ENCODE measurements around the gene ABCA13. TPM values are rescaled to one million over a fixed set of nuclear protein-coding genes. Genes with fewer than 3 reads are reported as not detected.

Gene ABCA13
- total and polyA plus RNA-seq, 2 of the 4 experiments (the other 2 are of a cell fraction) = under 0.01 to 0.07 TPM

- no peak overlapping the region for H3K4me2 ChIP-seq (ENCODE audit: low read depth, low read length)
- no peak overlapping the region for H3K14ac ChIP-seq (replicated peaks; ENCODE audit: low read depth, low read length)
- no peaks in the 10 kb centered on the region for H3K36me3 ChIP-seq (ENCODE audit: control insufficient read depth, insufficient read depth, low read length)
- ATAC-seq (ENCODE audit: low read depth) = no peak
- H4K91ac ChIP-seq (ENCODE audit: insufficient read depth, low read depth, low read length) = no peak overlapping the region
- no peak overlapping the region for H2AFZ ChIP-seq (replicated peaks; ENCODE audit: low read length, poor library complexity)
- no peaks in the 10 kb centered on the region for H3K9me3 ChIP-seq (ENCODE audit: control insufficient read depth, insufficient read depth, low read length)
- H3K56ac ChIP-seq (ENCODE audit: extremely low read depth, insufficient read depth, low read length) = no peak overlapping the region
- H2BK120ac ChIP-seq (ENCODE audit: low read depth, low read length) = no peak overlapping the region
- dilution Hi-C loops (cut with HindIII; ENCODE audit: low sequenced_read_pairs, unreplicated experiment) = no loop called here
- DNase-seq = peak; percentile 44
- TF ChIP-seq USF2 (IDR thresholded peaks at IDR 0.05; ENCODE audit: low read depth, low read length) (no peak), MXI1 (IDR thresholded peaks at IDR 0.05; ENCODE audit: borderline replicate concordance, low read depth, low read length) (no peak), NFE2L2 (IDR thresholded peaks at IDR 0.05; ENCODE audit: low read depth, low read length) (no peak), CEBPB (IDR thresholded peaks at IDR 0.05; ENCODE audit: low read depth, low read length) (no peak), CHD1 (IDR thresholded peaks at IDR 0.05; ENCODE audit: low read depth, low read length) (no peak), RFX5 (IDR thresholded peaks at IDR 0.05; ENCODE audit: low read depth, low read length) (no peak), SMC3 (IDR thresholded peaks at IDR 0.05; ENCODE audit: low read depth, low read length) (no peak)
- no peaks in the 10 kb centered on the region for H3K27me3 ChIP-seq (ENCODE audit: control insufficient read depth, insufficient read depth, low read length)
- no peaks in the 10 kb centered on the region for H3K4me1 ChIP-seq (ENCODE audit: control insufficient read depth, insufficient read depth, low read length)
- no peaks in the 10 kb centered on the region for H4K20me1 ChIP-seq (ENCODE audit: insufficient read depth, low read length)
- H3K23ac ChIP-seq (ENCODE audit: low read depth, low read length) = no peak overlapping the region
- in situ Hi-C loops (cut with MboI; ENCODE audit: low sequenced_read_pairs) = no loop called here
- no peak overlapping the region for H4K8ac ChIP-seq (ENCODE audit: low read depth in 2 of 2, low read length in 2 of 2)
- H3K9me1 ChIP-seq (ENCODE audit: insufficient read depth, low read length) = no peaks in the 10 kb centered on the region; the same call in 1 of the 2 replicates
- H3K27ac ChIP-seq (ENCODE audit: insufficient read depth, low read length) = no peak overlapping the region
- intact Hi-C loops (cut with micrococcal nuclease) = no loop called here
- no CpG with 5 or more reads among the region's 5 CpGs for WGBS, 2 experiments (ENCODE audit: extremely low coverage in 2 of 2, insufficient read length in 1 of 2)
- no TSS peak for BruUV-seq (replicated peaks)
- peak overlapping the region; percentile 35 for H2BK5ac ChIP-seq (ENCODE audit: low read depth, low read length, poor library complexity, severe bottlenecking)
- ChIA-PET CTCF (no interaction called here), POLR2A (ENCODE audit: unreplicated experiment) (no interaction called here)
- no peak overlapping the region for H3K4ac ChIP-seq (ENCODE audit: low read depth, low read length)
- no peak overlapping the region for H4K5ac ChIP-seq (ENCODE audit: low read depth, low read length)
- no peak overlapping the region for H2AK9ac ChIP-seq (replicated peaks; ENCODE audit: low read depth, low read length, poor library complexity)
- H3K79me1 ChIP-seq (ENCODE audit: low read depth in 1 of 2, low read length in 2 of 2) = no peaks in the 10 kb centered on the region
- H3K4me3 ChIP-seq (ENCODE audit: insufficient read depth, low read depth, low read length) = no peak overlapping the region
- no peak overlapping the region for H2BK15ac ChIP-seq (ENCODE audit: low read depth, low read length)
- H3K18ac ChIP-seq (ENCODE audit: low read depth, low read length) = no peak overlapping the region
- H2BK20ac ChIP-seq (ENCODE audit: low read depth, low read length) = no peak overlapping the region
- no peak overlapping the region for H3K9ac ChIP-seq (ENCODE audit: low read depth, low read length)
- no peak overlapping the region for H2AK5ac ChIP-seq (ENCODE audit: low read depth, low read length)
Measured at GRCh38 chr7:48426966-48427555, 255.8 kb downstream of the ABCA13 start.
